OCI-M1 (cell line): ENCODE measurements around the gene HMGA1.
"Not testable (repeated sequence)": the region's sequence is repeated elsewhere in the genome, so short reads cannot be mapped to it uniquely, and the experiment has no call there.

Experiments used
- DNase-seq: peaks from one replicate; lab custom pipeline; 2025; lab: John Stamatoyannopoulos, UW

The HMGA1 gene

GRCh38 chr6:34240329-34241248 is 3.9 kb downstream of the HMGA1 start:
- DNase-seq = no peak

GRCh38 chr6:34241351-34242215 is 4.9 kb downstream of the HMGA1 start:
- DNase-seq = no peak

- no peak for DNase-seq
Measured at GRCh38 chr6:34242252-34243130, 5.8 kb downstream of the HMGA1 start.

DNA sequence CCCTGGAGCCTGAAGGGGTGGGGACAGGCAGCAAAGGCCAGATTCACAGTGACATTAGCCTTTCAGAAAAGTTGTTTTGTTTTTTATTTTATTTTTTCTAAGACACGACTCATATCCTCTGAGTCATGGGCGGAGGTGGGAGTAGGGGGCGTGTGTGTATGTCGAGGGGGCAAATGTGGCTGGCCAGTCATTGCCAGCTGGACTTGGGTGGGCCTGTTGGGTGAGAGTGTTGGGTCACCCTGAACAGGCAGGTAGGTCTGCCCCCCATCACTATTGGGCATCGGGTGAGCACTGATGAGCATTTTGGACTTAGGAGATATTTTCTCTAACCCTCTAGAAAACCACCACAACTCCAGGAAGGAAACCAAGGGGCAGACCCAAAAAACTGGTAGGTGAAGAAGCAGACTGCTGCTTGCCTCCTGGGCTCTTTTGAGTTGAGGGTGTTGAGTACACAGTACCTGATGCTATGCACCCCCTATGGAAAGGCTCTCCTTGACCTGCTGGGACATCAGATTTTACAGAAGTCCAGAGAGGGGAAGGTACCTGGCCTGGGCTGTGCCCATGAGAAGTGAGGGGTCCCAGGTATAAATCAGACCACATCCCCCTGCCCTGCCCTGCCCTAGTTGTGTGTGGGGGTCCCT is 6.6 kb downstream of the HMGA1 start:
- no peak for DNase-seq

DNA sequence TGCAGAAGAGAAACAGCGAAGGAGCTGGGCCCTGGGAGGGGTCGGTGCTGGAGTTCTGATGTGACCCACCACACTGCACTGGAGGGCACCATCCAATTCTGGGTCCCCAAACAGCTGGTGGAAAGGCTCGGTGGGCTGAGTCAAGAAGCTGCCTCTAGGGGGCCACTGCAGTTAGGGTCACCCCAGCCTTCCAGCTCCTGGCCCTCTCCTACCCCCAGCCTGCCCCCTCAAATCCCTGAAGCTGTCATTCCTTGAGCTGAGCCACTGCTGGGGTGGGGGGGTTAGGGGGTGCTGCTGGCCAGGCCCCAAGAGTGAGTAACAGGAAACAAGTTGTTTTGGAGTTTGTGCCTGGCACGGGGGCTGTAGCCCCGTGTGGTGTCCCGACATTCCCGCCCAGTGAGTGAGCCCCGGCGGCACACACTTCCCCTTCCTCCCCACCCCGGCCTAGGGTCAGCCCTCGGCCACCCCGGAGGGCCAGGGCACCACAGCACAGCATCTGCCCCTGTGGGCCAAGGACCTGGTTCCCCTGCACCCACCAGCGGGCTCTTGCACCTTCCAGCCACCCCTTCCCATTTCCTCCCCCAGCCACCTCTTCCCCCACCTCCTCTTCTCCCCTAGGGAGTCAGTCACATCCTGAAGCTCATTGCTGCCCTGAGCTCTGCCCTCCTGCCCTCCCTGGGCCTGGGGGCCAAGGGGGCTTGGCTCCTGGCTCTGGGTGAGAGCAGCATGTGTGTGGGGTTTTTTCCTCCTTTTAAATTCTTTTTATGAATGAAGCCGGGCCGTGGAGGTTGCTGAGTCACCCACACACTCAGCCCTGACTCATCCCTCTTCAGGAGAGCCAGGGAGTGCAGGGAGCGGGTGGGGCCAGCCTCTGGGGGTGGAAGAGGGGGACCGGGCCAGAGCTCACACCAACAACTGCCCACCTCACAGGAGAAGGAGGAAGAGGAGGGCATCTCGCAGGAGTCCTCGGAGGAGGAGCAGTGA is 7.5 kb downstream of the HMGA1 start:
- DNase-seq = peak; percentile 85

DNA sequence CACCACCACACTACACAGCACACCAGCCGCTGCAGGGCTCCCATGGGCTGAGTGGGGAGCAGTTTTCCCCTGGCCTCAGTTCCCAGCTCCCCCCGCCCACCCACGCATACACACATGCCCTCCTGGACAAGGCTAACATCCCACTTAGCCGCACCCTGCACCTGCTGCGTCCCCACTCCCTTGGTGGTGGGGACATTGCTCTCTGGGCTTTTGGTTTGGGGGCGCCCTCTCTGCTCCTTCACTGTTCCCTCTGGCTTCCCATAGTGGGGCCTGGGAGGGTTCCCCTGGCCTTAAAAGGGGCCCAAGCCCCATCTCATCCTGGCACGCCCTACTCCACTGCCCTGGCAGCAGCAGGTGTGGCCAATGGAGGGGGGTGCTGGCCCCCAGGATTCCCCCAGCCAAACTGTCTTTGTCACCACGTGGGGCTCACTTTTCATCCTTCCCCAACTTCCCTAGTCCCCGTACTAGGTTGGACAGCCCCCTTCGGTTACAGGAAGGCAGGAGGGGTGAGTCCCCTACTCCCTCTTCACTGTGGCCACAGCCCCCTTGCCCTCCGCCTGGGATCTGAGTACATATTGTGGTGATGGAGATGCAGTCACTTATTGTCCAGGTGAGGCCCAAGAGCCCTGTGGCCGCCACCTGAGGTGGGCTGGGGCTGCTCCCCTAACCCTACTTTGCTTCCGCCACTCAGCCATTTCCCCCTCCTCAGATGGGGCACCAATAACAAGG is 8.5 kb downstream of the HMGA1 start:
- not testable (repeated sequence) for DNase-seq

GRCh38 chr6:34245761-34246140 is 9.1 kb downstream of the HMGA1 start:
- DNase-seq = not testable (repeated sequence)

- DNase-seq = no peak
Measured at GRCh38 chr6:34246249-34246562, 9.5 kb downstream of the HMGA1 start.

GRCh38 chr6:34246563-34247391 is 10.1 kb downstream of the HMGA1 start:
- DNase-seq = peak; percentile 51

DNA sequence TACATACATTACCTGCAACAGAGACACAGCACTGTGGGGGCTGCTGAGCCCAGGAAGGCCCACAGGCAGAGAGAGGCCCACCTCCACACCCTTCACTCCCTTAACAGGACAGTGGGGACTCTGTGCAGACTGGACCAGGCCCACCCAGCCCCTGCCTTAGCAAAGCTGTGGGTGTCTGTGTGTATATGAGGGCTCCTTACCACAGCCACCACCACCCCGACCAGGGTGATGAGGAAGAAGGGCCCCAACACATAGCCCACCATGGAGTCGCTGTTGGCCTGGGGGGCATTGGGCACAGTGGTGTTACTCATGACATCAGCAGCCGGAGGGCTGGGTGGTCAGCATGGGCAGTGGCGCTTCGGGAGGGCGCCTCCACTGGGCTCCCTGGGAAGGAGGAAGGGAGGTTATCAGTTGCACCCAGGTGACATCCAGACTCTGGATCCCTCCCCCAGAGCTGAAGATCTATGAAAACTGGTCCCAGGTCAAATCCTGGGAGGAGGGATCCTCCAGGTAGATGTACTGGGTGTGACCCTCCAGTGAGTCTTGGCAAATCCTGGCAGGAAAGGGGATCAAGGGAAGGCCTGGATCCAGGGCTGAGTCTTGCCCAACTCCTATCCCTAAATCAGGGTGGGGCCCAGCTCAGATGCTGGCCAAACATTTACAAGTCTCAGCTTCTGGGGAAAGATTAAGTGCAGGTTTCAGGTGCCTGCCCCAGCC is 11.0 kb downstream of the HMGA1 start:
- no peak for DNase-seq

- DNase-seq = peak; percentile 71
Measured at GRCh38 chr6:34248198-34248726, 11.6 kb downstream of the HMGA1 start.

- peak; percentile 98 for DNase-seq
Measured at GRCh38 chr6:34248727-34249468, 12.2 kb downstream of the HMGA1 start, which contains the start of gene SMIM29. Gene SMIM29, minus strand, starts transcription at chr6:34249006. Its CDS starts 1,215 bp downstream, at chr6:34247791.

- no peak for DNase-seq
Measured at GRCh38 chr6:34249469-34250261, 13.0 kb downstream of the HMGA1 start.

- not testable (repeated sequence) for DNase-seq
Measured at GRCh38 chr6:34252395-34252794, 15.7 kb downstream of the HMGA1 start.

- DNase-seq = peak; percentile 49
Measured at GRCh38 chr6:34259529-34260069, 22.9 kb downstream of the HMGA1 start.
